HCT116 (cell line): ENCODE data around the gene ATN1. TPM values are rescaled to one million over a fixed set of nuclear protein-coding genes. Genes with fewer than 3 reads are reported as not detected.

ENCODE experiments used
- ATAC-seq: fragments of 200-7000 bp; cut with Tn5 transposase; 2 replicates; pipeline ENCODE4 v1.9.1; 2020; ENCODE audit warnings: mild to moderate bottlenecking, moderate library complexity
- BruUV-seq: library from RNA; stranded (reverse); fragments of 400-500 nt; replicated peaks from 2 replicates; lab custom pipeline; 2021; lab: Mats Ljungman, UMichigan
- CTCF ChIA-PET: fragments of 300-600 bp; sonication (Branson Sonifier 250); formaldehyde crosslinking; loops from one replicate; lab custom pipeline; 2021; ENCODE audit warnings: antibody characterized with exemption; lab: Charles Lee
- POLR2A ChIA-PET: fragments of 300-600, 350-600 bp; sonication (Branson Sonifier 250); formaldehyde crosslinking; loops from one replicate; lab custom pipeline; 2021; ENCODE audit warnings: antibody characterized with exemption; lab: Charles Lee
- RAD21 ChIA-PET, 2 experiments: fragments of 300-600 bp; sonication (Branson Sonifier 250); formaldehyde crosslinking; loops; one replicate each; lab custom pipeline; 2023; ENCODE audit warnings: low total read pairs in 2 of 2; ENCODE audit not compliant: uncharacterized antibody in 2 of 2, unreplicated experiment in 2 of 2, low non-redundant PET in 1 of 2; lab: Charles Lee
- DNase-seq: peaks from one replicate; pipeline ENCODE4 v3.0.0-alpha.2; 2010; ENCODE audit warnings: low read depth, low spot score
- H2AFZ ChIP-seq: fragments of 200-600 bp; shearing (Covaris generic), sonication (generic); 2 replicates; pipeline ENCODE4 v1.6.1; 2017; ENCODE audit warnings: low read depth, mixed run types, mixed read lengths, antibody characterized with exemption, low read length; ENCODE audit not compliant: poor library complexity, severe bottlenecking
- H3K27ac ChIP-seq: 2 replicates; pipeline ENCODE4 v1.5.1; 2012; ENCODE audit warnings: low read depth, low read length
- H3K27me3 ChIP-seq: fragments of 200-600 bp; sonication (generic); 2 replicates; pipeline ENCODE4 v1.6.1; 2016; ENCODE audit warnings: mixed run types, low read length, mixed read lengths; ENCODE audit not compliant: insufficient read depth
- H3K36me3 ChIP-seq, 2 experiments: fragments of 200-500 bp in 1 of 2; fragments of 200-600 bp in 1 of 2; sonication (Bioruptor generic) in 1 of 2; sonication (generic) in 1 of 2; 2 replicates each; pipeline versions ENCODE4 v1.5.1 to v1.6.1; 2014 to 2016; ENCODE audit warnings: low read length in 2 of 2, inconsistent platforms in 1 of 2, mixed read lengths in 1 of 2, mixed run types in 1 of 2; ENCODE audit not compliant: insufficient read depth in 2 of 2, control insufficient read depth in 1 of 2
- H3K4me1 ChIP-seq, 2 experiments: fragments of 200-600 bp in 1 of 2; sonication (generic) in 1 of 2; 2 replicates each; pipeline versions ENCODE4 v1.5.1 to v1.6.1; 2012 to 2017; ENCODE audit warnings: low read length in 2 of 2, inconsistent platforms in 1 of 2, mild to moderate bottlenecking in 1 of 2, mixed read lengths in 1 of 2, mixed run types in 1 of 2, moderate library complexity in 1 of 2; ENCODE audit not compliant: insufficient read depth in 2 of 2, control insufficient read depth in 1 of 2
- H3K4me2 ChIP-seq: fragments of 200-600 bp; sonication (generic); 2 replicates; pipeline ENCODE4 v1.6.1; 2017; ENCODE audit warnings: mixed run types, low read length, mixed read lengths
- H3K4me3 ChIP-seq, 2 experiments: fragments of 200-600 bp in 1 of 2; sonication (generic) in 1 of 2; replicated peaks in 1 of 2; 2 replicates each; pipeline ENCODE4 v1.5.1; 2011 to 2016; ENCODE audit warnings: low read length in 2 of 2, control low read depth in 1 of 2, low read depth in 1 of 2, mild to moderate bottlenecking in 1 of 2, mixed read lengths in 1 of 2, mixed run types in 1 of 2
- H3K79me2 ChIP-seq: fragments of 200-600 bp; sonication (generic); 2 replicates; pipeline ENCODE4 v1.6.1; 2017; ENCODE audit warnings: mild to moderate bottlenecking, mixed run types, low read length, moderate library complexity, mixed read lengths; ENCODE audit not compliant: insufficient read depth
- H3K9ac ChIP-seq: fragments of 200-600 bp; sonication (generic); 2 replicates; pipeline ENCODE4 v1.6.1; 2016; ENCODE audit warnings: low read length, mixed read lengths
- H3K9me2 ChIP-seq: fragments of 200-600 bp; sonication (generic), shearing (Covaris generic); 2 replicates; pipeline ENCODE4 v1.6.1; 2017; ENCODE audit warnings: mixed run types, mild to moderate bottlenecking, moderate library complexity; ENCODE audit not compliant: insufficient read depth
- H3K9me3 ChIP-seq, 2 experiments: fragments of 200-500 bp in 1 of 2; fragments of 200-600 bp in 1 of 2; sonication (Bioruptor generic) in 1 of 2; sonication (generic) in 1 of 2; 2 replicates each; pipeline ENCODE4 v1.6.1; 2014 to 2017; ENCODE audit warnings: low read length in 2 of 2, mixed read lengths in 2 of 2, inconsistent platforms in 1 of 2, low read depth in 1 of 2, mild to moderate bottlenecking in 1 of 2, mixed run types in 1 of 2, moderate library complexity in 1 of 2; ENCODE audit not compliant: control insufficient read depth in 1 of 2, insufficient read depth in 1 of 2
- H4K20me1 ChIP-seq: fragments of 200-600 bp; sonication (generic), shearing (Covaris generic); 2 replicates; pipeline ENCODE4 v1.6.1; 2017; ENCODE audit warnings: mixed run types, mild to moderate bottlenecking, moderate library complexity; ENCODE audit not compliant: insufficient read depth
- CBX3 ChIP-seq: IDR thresholded peaks from 2 replicates; pipeline ENCODE4 v1.6.1; 2012; ENCODE audit warnings: low read depth
- EGR1 ChIP-seq: IDR thresholded peaks from 2 replicates; pipeline ENCODE4 v1.6.1; 2012; ENCODE audit warnings: low read depth
- EZH2 ChIP-seq: fragments of 200-600 bp; sonication (generic); IDR thresholded peaks from 2 replicates; pipeline ENCODE4 v1.6.1; 2017; ENCODE audit warnings: antibody characterized with exemption, mixed run types
- EZH2phosphoT487 ChIP-seq: fragments of 200-600 bp; IDR thresholded peaks from 2 replicates; pipeline ENCODE4 v1.6.1; 2018; ENCODE audit warnings: antibody characterized with exemption, borderline replicate concordance
- FOSL1 ChIP-seq: IDR thresholded peaks from 2 replicates; pipeline ENCODE4 v1.6.1; 2012; ENCODE audit warnings: low read depth
- JUND ChIP-seq: IDR thresholded peaks from 2 replicates; pipeline ENCODE4 v1.6.1; 2012
- POLR2A ChIP-seq: IDR thresholded peaks from 2 replicates; pipeline ENCODE4 v1.7.0; 2011; ENCODE audit warnings: borderline replicate concordance; ENCODE audit not compliant: insufficient read depth, insufficient read length; ENCODE audit errors: extremely low read depth
- POLR2AphosphoS5 ChIP-seq: IDR thresholded peaks from 2 replicates; pipeline ENCODE4 v1.6.1; 2011; ENCODE audit warnings: mild to moderate bottlenecking, low read depth, low read length, moderate library complexity
- RAD21 ChIP-seq: IDR thresholded peaks from 2 replicates; pipeline ENCODE4 v1.6.1; 2012; ENCODE audit warnings: low read depth, mild to moderate bottlenecking
- SIN3A ChIP-seq: IDR thresholded peaks from 2 replicates; pipeline ENCODE4 v1.6.1; 2012; ENCODE audit warnings: low read depth
- SRF ChIP-seq: IDR thresholded peaks from 2 replicates; pipeline ENCODE4 v1.6.1; 2012; ENCODE audit warnings: low read depth
- TCF7L2 ChIP-seq: IDR thresholded peaks from 2 replicates; pipeline ENCODE4 v1.7.0; 2011; ENCODE audit warnings: borderline replicate concordance, inconsistent platforms; ENCODE audit not compliant: insufficient read depth, insufficient read length; ENCODE audit errors: extremely low read depth
- ZFX ChIP-seq: fragments of 450-650 bp; IDR thresholded peaks from 2 replicates; pipeline ENCODE4 v1.6.1; 2017
- ZNF274 ChIP-seq: fragments of 200-500 bp; sonication (Bioruptor generic); IDR thresholded peaks from 2 replicates; pipeline ENCODE4 v1.6.1; 2014; ENCODE audit warnings: mild to moderate bottlenecking, low read depth, low read length, inconsistent platforms
- intact Hi-C: fragments of 100-400 bp; cut with micrococcal nuclease; formaldehyde crosslinking; loops from 2 replicates; pipeline ENCODE4 v1.10.0; 2022
- total RNA-seq: library from RNA; stranded (reverse); gene quantifications from one replicate; pipeline ENCODE4 v1.2.1, GENCODE V29; 2021; ENCODE audit not compliant: unreplicated experiment
- TF ChIP-seq, protein P1 (sequence below): IDR thresholded peaks from 2 replicates; pipeline ENCODE4 v1.6.1; 2012; ENCODE audit warnings: low read depth
- TF ChIP-seq, protein P2 (sequence below): IDR thresholded peaks from 2 replicates; pipeline ENCODE4 v1.6.1; 2012
- TF ChIP-seq, protein P3 (sequence below), 3 experiments: fragments of 200-600 bp in 1 of 3; sonication (generic) in 1 of 3; IDR thresholded peaks in 2 of 3; conservative IDR thresholded peaks in 1 of 3; 2 replicates each; pipeline ENCODE4 v1.5.1; 2012 to 2017; ENCODE audit warnings: low read depth in 2 of 3, low read length in 2 of 3, antibody characterized with exemption in 1 of 3, borderline replicate concordance in 1 of 3, control low read depth in 1 of 3, mild to moderate bottlenecking in 1 of 3, mixed read lengths in 1 of 3, mixed run types in 1 of 3, moderate library complexity in 1 of 3; ENCODE audit not compliant: insufficient read depth in 1 of 3

Gene ATN1
- total RNA-seq, 1 experiment from 2014 or later = 104 TPM

DNA sequence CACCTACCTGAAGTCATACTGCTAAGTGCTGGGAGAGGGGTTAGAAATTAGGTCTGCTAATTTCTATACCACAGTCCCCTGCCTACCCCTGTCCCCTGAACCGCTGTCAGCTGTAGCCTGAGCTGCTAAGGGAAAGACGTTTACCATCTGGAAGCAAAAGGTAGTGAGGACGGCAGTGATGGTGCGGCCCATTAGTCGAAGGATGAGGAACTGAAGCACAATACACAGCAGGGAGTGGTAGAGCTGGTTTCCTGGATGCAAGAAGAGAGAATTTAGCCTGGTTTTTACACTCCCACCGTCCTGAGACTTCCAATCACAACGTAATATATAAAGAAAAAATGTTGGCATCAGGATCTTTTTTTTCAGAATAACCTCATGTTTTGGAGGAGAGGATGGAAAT lies 54.8 kb downstream of the ATN1 start:
- H3K9ac ChIP-seq = no peak overlapping the region
- TF ChIP-seq JUND = no peak
- TF ChIP-seq FOSL1 = no peak
- TF ChIP-seq EGR1 = no peak
- TF ChIP-seq POLR2AphosphoS5 = no peak
- TF ChIP-seq, protein P1, sequence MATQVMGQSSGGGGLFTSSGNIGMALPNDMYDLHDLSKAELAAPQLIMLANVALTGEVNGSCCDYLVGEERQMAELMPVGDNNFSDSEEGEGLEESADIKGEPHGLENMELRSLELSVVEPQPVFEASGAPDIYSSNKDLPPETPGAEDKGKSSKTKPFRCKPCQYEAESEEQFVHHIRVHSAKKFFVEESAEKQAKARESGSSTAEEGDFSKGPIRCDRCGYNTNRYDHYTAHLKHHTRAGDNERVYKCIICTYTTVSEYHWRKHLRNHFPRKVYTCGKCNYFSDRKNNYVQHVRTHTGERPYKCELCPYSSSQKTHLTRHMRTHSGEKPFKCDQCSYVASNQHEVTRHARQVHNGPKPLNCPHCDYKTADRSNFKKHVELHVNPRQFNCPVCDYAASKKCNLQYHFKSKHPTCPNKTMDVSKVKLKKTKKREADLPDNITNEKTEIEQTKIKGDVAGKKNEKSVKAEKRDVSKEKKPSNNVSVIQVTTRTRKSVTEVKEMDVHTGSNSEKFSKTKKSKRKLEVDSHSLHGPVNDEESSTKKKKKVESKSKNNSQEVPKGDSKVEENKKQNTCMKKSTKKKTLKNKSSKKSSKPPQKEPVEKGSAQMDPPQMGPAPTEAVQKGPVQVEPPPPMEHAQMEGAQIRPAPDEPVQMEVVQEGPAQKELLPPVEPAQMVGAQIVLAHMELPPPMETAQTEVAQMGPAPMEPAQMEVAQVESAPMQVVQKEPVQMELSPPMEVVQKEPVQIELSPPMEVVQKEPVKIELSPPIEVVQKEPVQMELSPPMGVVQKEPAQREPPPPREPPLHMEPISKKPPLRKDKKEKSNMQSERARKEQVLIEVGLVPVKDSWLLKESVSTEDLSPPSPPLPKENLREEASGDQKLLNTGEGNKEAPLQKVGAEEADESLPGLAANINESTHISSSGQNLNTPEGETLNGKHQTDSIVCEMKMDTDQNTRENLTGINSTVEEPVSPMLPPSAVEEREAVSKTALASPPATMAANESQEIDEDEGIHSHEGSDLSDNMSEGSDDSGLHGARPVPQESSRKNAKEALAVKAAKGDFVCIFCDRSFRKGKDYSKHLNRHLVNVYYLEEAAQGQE = no peak
- TF ChIP-seq EZH2phosphoT487 = no peak
- no peak for TF ChIP-seq EZH2
- TF ChIP-seq, protein P2, sequence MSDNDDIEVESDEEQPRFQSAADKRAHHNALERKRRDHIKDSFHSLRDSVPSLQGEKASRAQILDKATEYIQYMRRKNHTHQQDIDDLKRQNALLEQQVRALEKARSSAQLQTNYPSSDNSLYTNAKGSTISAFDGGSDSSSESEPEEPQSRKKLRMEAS = no peak
- no peak for TF ChIP-seq ZNF274
- TF ChIP-seq ZFX = no peak
- TF ChIP-seq, protein P3, sequence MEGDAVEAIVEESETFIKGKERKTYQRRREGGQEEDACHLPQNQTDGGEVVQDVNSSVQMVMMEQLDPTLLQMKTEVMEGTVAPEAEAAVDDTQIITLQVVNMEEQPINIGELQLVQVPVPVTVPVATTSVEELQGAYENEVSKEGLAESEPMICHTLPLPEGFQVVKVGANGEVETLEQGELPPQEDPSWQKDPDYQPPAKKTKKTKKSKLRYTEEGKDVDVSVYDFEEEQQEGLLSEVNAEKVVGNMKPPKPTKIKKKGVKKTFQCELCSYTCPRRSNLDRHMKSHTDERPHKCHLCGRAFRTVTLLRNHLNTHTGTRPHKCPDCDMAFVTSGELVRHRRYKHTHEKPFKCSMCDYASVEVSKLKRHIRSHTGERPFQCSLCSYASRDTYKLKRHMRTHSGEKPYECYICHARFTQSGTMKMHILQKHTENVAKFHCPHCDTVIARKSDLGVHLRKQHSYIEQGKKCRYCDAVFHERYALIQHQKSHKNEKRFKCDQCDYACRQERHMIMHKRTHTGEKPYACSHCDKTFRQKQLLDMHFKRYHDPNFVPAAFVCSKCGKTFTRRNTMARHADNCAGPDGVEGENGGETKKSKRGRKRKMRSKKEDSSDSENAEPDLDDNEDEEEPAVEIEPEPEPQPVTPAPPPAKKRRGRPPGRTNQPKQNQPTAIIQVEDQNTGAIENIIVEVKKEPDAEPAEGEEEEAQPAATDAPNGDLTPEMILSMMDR (IDR thresholded peaks at IDR 0.05 in 2 of 3, conservative IDR thresholded peaks at IDR 0.05 in 1 of 3; ENCODE audit: borderline replicate concordance in 1 of 3, insufficient read depth in 1 of 3, low read depth in 2 of 3, low read length in 2 of 3) = no peak
- TF ChIP-seq RAD21 = no peak
- no peak for TF ChIP-seq TCF7L2
- no peak for TF ChIP-seq SIN3A
- no peak for TF ChIP-seq CBX3
- no peak for TF ChIP-seq POLR2A
- TF ChIP-seq SRF = no peak
- intact Hi-C loops = no loop called here
- no peaks in the 10 kb centered on the region for H3K4me1 ChIP-seq
- H3K4me3 ChIP-seq = no peak overlapping the region
- no peak overlapping the region for H3K27ac ChIP-seq
- H3K79me2 ChIP-seq = 0 out of 2 replicates have a peak, but pooled peaks cover 3% of the 10 kb centered on the region
- ChIA-PET RAD21 (no interaction called here), POLR2A (no interaction called here), CTCF (no interaction called here)
- no peaks in the 10 kb centered on the region for H3K9me2 ChIP-seq
- no peak overlapping the region for H2AFZ ChIP-seq
- ATAC-seq (no peak), DNase-seq (no peak)
- no peak overlapping the region for H3K4me2 ChIP-seq
- H4K20me1 ChIP-seq = no peaks in the 10 kb centered on the region
- H3K9me3 ChIP-seq = no peaks in the 10 kb centered on the region
- no peaks in the 10 kb centered on the region for H3K27me3 ChIP-seq
- H3K36me3 ChIP-seq = peaks cover 26 to 40% of the 10 kb centered on the region in 2 experiments; a peak in 3 of 4 replicates
- no TSS peak for BruUV-seq
